H1 (cell line): Measurements from ENCODE around the gene TMEM154. TPM values are rescaled to one million over a fixed set of nuclear protein-coding genes. Genes with fewer than 3 reads are reported as not detected.

Experiments
- CTCF ChIA-PET: fragments of 300-600 bp; sonication (Branson Sonifier 250); formaldehyde crosslinking; loops from one replicate; lab custom pipeline; 2021; ENCODE audit not compliant: partially characterized antibody; lab: Charles Lee
- POLR2A ChIA-PET: fragments of 300-600 bp; sonication (Branson Sonifier 250); formaldehyde crosslinking; loops from one replicate; lab custom pipeline; 2021; ENCODE audit warnings: inconsistent platforms; ENCODE audit not compliant: partially characterized antibody; lab: Charles Lee
- DNase-seq, 2 experiments: peaks; one replicate each; pipeline versions ENCODE4 v3.0.0 to v3.0.0-alpha.2; 2010 to 2022; ENCODE audit warnings: low spot score in 2 of 2, low read depth in 1 of 2, mixed read lengths in 1 of 2
- FAIRE-seq: peaks from 2 replicates; lab custom pipeline; 2011; peaks lifted over from hg19 to GRCh38; lab: Jason Lieb, UNC
- H2AFZ ChIP-seq: 2 replicates; pipeline ENCODE4 v1.8.1; 2012; ENCODE audit warnings: low read length, inconsistent platforms
- H2AK5ac ChIP-seq: 2 replicates; pipeline ENCODE4 v1.6.1; 2013; ENCODE audit warnings: low read depth, low read length
- H2BK120ac ChIP-seq: replicated peaks from 2 replicates; pipeline ENCODE3; 2013; ENCODE audit warnings: low read depth, low read length, inconsistent platforms
- H2BK12ac ChIP-seq: 2 replicates; pipeline ENCODE4 v1.6.1; 2013; ENCODE audit warnings: low read depth, low read length
- H2BK15ac ChIP-seq: 2 replicates; pipeline ENCODE4 v1.6.1; 2013; ENCODE audit warnings: low read length
- H2BK20ac ChIP-seq: 2 replicates; pipeline ENCODE4 v1.6.1; 2013; ENCODE audit warnings: low read length
- H2BK5ac ChIP-seq: 2 replicates; pipeline ENCODE4 v1.6.1; 2013; ENCODE audit warnings: low read depth, low read length
- H3K14ac ChIP-seq: 2 replicates; pipeline ENCODE4 v1.6.1; 2013; ENCODE audit warnings: inconsistent platforms; ENCODE audit not compliant: insufficient read length
- H3K18ac ChIP-seq: 2 replicates; pipeline ENCODE4 v1.6.1; 2013; ENCODE audit warnings: low read length; ENCODE audit errors: extremely low read depth
- H3K23ac ChIP-seq: 2 replicates; pipeline ENCODE4 v1.6.1; 2013; ENCODE audit warnings: inconsistent platforms; ENCODE audit not compliant: insufficient read length
- H3K23me2 ChIP-seq: 2 replicates; pipeline ENCODE4 v1.6.1; 2013; ENCODE audit warnings: low read depth, low read length
- H3K27ac ChIP-seq: 2 replicates; pipeline ENCODE4 v1.6.1; 2011; ENCODE audit warnings: low read depth, low read length, inconsistent platforms
- H3K27me3 ChIP-seq, 4 experiments: replicated peaks in 1 of 4; 1 replicate in 1 of 4; 2 replicates in 3 of 4; pipeline versions ENCODE4 v1.6.1 to v1.8.1; 2011 to 2013; ENCODE audit warnings: low read length in 3 of 4, mild to moderate bottlenecking in 3 of 4, inconsistent platforms in 2 of 4, mixed read lengths in 2 of 4, moderate library complexity in 1 of 4; ENCODE audit not compliant: control insufficient read depth in 3 of 4, insufficient read depth in 3 of 4; ENCODE audit errors: extremely low read depth in 1 of 4
- H3K36me3 ChIP-seq, 4 experiments: 2 replicates each; pipeline versions ENCODE4 v1.6.1 to v1.8.1; 2011 to 2013; ENCODE audit warnings: mild to moderate bottlenecking in 4 of 4, low read length in 3 of 4, moderate library complexity in 2 of 4, control low read depth in 1 of 4, inconsistent platforms in 1 of 4; ENCODE audit not compliant: insufficient read depth in 4 of 4, control insufficient read depth in 2 of 4
- H3K4ac ChIP-seq: replicated peaks from 2 replicates; pipeline ENCODE3; 2013; ENCODE audit warnings: low read length, low read depth, mixed read lengths, inconsistent platforms; ENCODE audit not compliant: insufficient read length
- H3K4me1 ChIP-seq, 4 experiments: replicated peaks in 1 of 4; 1 replicate in 1 of 4; 2 replicates in 3 of 4; pipeline versions ENCODE4 v1.6.1 to v1.8.1; 2011 to 2013; ENCODE audit warnings: low read length in 3 of 4, inconsistent platforms in 2 of 4, mixed read lengths in 1 of 4; ENCODE audit not compliant: insufficient read depth in 4 of 4, control insufficient read depth in 3 of 4
- H3K4me2 ChIP-seq, 2 experiments: 2 replicates each; pipeline versions ENCODE4 v1.6.1 to v1.8.1; 2011 to 2013; ENCODE audit warnings: low read depth in 2 of 2, low read length in 2 of 2, control low read depth in 1 of 2, inconsistent platforms in 1 of 2, mild to moderate bottlenecking in 1 of 2; ENCODE audit not compliant: insufficient read depth in 1 of 2
- H3K4me3 ChIP-seq, 4 experiments: fragments of 200-600, 300-600 bp in 1 of 4; sonication (generic), shearing (Covaris generic), sonication (Bioruptor Twin) in 1 of 4; 2 replicates each; pipeline versions ENCODE4 v1.5.1 to v1.8.1; 2011 to 2016; ENCODE audit warnings: low read length in 4 of 4, low read depth in 3 of 4, control low read depth in 2 of 4, inconsistent platforms in 2 of 4, mild to moderate bottlenecking in 2 of 4, mixed read lengths in 1 of 4, moderate library complexity in 1 of 4; ENCODE audit not compliant: insufficient read depth in 2 of 4; ENCODE audit errors: extremely low read depth in 1 of 4
- H3K56ac ChIP-seq: replicated peaks from 2 replicates; pipeline ENCODE3; 2013; ENCODE audit warnings: low read depth, mild to moderate bottlenecking, mixed read lengths, low read length, inconsistent platforms; ENCODE audit not compliant: insufficient read length
- H3K79me1 ChIP-seq: 2 replicates; pipeline ENCODE4 v1.6.1; 2013; ENCODE audit warnings: low read depth, low read length, control low read depth
- H3K79me2 ChIP-seq, 2 experiments: 2 replicates each; pipeline versions ENCODE4 v1.6.1 to v1.8.1; 2012 to 2013; ENCODE audit warnings: low read length in 2 of 2, mild to moderate bottlenecking in 2 of 2, inconsistent platforms in 1 of 2; ENCODE audit not compliant: insufficient read depth in 2 of 2, control insufficient read depth in 1 of 2
- H3K9ac ChIP-seq, 4 experiments: replicated peaks in 1 of 4; 1 replicate in 1 of 4; 2 replicates in 3 of 4; pipeline versions ENCODE4 v1.6.1 to v1.8.1; 2011 to 2013; ENCODE audit warnings: low read depth in 3 of 4, low read length in 3 of 4, control low read depth in 2 of 4, mild to moderate bottlenecking in 2 of 4, moderate library complexity in 2 of 4, inconsistent platforms in 1 of 4; ENCODE audit errors: extremely low read depth in 1 of 4
- H3K9me3 ChIP-seq, 2 experiments: 2 replicates each; pipeline versions ENCODE4 v1.6.1 to v1.8.1; 2012 to 2013; ENCODE audit warnings: mild to moderate bottlenecking in 2 of 2, moderate library complexity in 2 of 2, control low read depth in 1 of 2, inconsistent platforms in 1 of 2, low read depth in 1 of 2, low read length in 1 of 2, mixed read lengths in 1 of 2; ENCODE audit not compliant: insufficient read depth in 2 of 2
- H4K20me1 ChIP-seq, 2 experiments: replicated peaks in 1 of 2; 2 replicates each; pipeline versions ENCODE3 to v1.8.1; 2011 to 2013; ENCODE audit warnings: inconsistent platforms in 2 of 2, low read length in 2 of 2, mild to moderate bottlenecking in 1 of 2; ENCODE audit not compliant: insufficient read depth in 2 of 2, control insufficient read depth in 1 of 2
- H4K5ac ChIP-seq: 2 replicates; pipeline ENCODE4 v1.6.1; 2013; ENCODE audit warnings: low read length, low read depth, mixed read lengths, inconsistent platforms; ENCODE audit not compliant: insufficient read length
- H4K8ac ChIP-seq: 2 replicates; pipeline ENCODE4 v1.8.0; 2013; ENCODE audit warnings: mild to moderate bottlenecking, moderate library complexity, low read length, inconsistent platforms; ENCODE audit not compliant: insufficient read depth; ENCODE audit errors: extremely low read depth
- H4K91ac ChIP-seq: replicated peaks from 2 replicates; pipeline ENCODE3; 2013; ENCODE audit warnings: low read length, mixed read lengths, inconsistent platforms; ENCODE audit not compliant: insufficient read length
- CBX5 ChIP-seq: fragments of 300-800, 300-1000 bp; sonication (generic); IDR thresholded peaks from 2 replicates; pipeline ENCODE4 v1.7.1; 2016; ENCODE audit warnings: antibody characterized with exemption, low read length, low read depth
- CEBPB ChIP-seq: IDR thresholded peaks from 2 replicates; pipeline ENCODE4 v1.6.1; 2012; ENCODE audit warnings: low read depth, low read length
- CTBP2 ChIP-seq: IDR thresholded peaks from 2 replicates; pipeline ENCODE4 v1.7.0; 2011; ENCODE audit warnings: borderline replicate concordance, mild to moderate bottlenecking, moderate library complexity, mixed read lengths, low read length; ENCODE audit not compliant: insufficient read depth, insufficient read length
- CTCF ChIP-seq, 3 experiments: IDR thresholded peaks; 1 replicate in 2 of 3; 2 replicates in 1 of 3; pipeline versions ENCODE4 v1.5.1 to v1.6.1; 2011; ENCODE audit warnings: low read length in 3 of 3, mild to moderate bottlenecking in 3 of 3, inconsistent platforms in 2 of 3, low read depth in 1 of 3, moderate library complexity in 1 of 3; ENCODE audit not compliant: insufficient read depth in 1 of 3; ENCODE audit errors: control extremely low read depth in 1 of 3
- E2F6 ChIP-seq: IDR thresholded peaks from 2 replicates; pipeline ENCODE4 v1.6.1; 2012; ENCODE audit warnings: inconsistent platforms
- HDAC6 ChIP-seq: IDR thresholded peaks from one replicate; pipeline ENCODE4 v1.7.1; 2012; ENCODE audit warnings: low read depth, mild to moderate bottlenecking, inconsistent platforms, low read length, moderate library complexity
- POLR2A ChIP-seq, 2 experiments: IDR thresholded peaks; 1 replicate in 1 of 2; 2 replicates in 1 of 2; pipeline ENCODE4 v1.6.1; 2011; ENCODE audit warnings: low read depth in 2 of 2, low read length in 2 of 2, mild to moderate bottlenecking in 2 of 2; ENCODE audit errors: control extremely low read depth in 1 of 2
- RFX5 ChIP-seq: IDR thresholded peaks from 2 replicates; pipeline ENCODE4 v1.6.1; 2011; ENCODE audit warnings: low read depth, low read length, improper control_type of control experiment, borderline replicate concordance
- SP4 ChIP-seq: IDR thresholded peaks from 2 replicates; pipeline ENCODE4 v1.6.1; 2012; ENCODE audit warnings: low read length, inconsistent platforms
- WGBS, 2 experiments: shearing (Covaris generic) in 1 of 2; methylation state at CpG; one replicate each; pipeline versions ENCODE4 v1.1.6 to v1.1.7; 2013 to 2015; ENCODE audit warnings: low lambda C conversion rate in 2 of 2, mixed read lengths in 2 of 2, inconsistent platforms in 1 of 2, low coverage in 1 of 2, missing lambda C conversion rate in 1 of 2; ENCODE audit not compliant: insufficient replicate concordance in 2 of 2, insufficient coverage in 1 of 2, insufficient read length in 1 of 2; ENCODE audit errors: extremely low coverage in 1 of 2, missing lambda C conversion rate in 1 of 2; 5-methylcytosine and 5-hydroxymethylcytosine counted together
- polyA plus RNA-seq, 7 experiments: library from polyadenylated mRNA; depleted of rRNA in 3 of 7; stranded (reverse) in 5 of 7; unstranded in 2 of 7; fragments of >200 nt in 5 of 7; fragments of 200-250 nt in 2 of 7; gene quantifications; 1 replicate in 5 of 7; 2 replicates in 1 of 7; 4 replicates in 1 of 7; pipeline versions ENCODE4 v1.2.1 to v1.2.3, GENCODE V29; 2011 to 2013; ENCODE audit warnings: missing spikeins in 2 of 7, mixed read lengths in 2 of 7
- total RNA-seq: library from RNA; stranded (reverse); fragmentation: NEBNext Ultra II Directional; extraction: Animal tissue kit (Norgen Biotek cat#: 25700); gene quantifications from 2 replicates; pipeline ENCODE4 v1.2.1, GENCODE V29; 2021

TMEM154 gene
- total and polyA plus RNA-seq, 2 of the 8 experiments (the other 6 are each of a cell fraction or from before 2014, with no cell fraction given) = 0.33 to 1.2 TPM

- H3K27ac ChIP-seq = no peak overlapping the region
- no peak overlapping the region for H2AK5ac ChIP-seq
- H3K4me3 ChIP-seq = no peak overlapping the region
- no peak overlapping the region for H2BK15ac ChIP-seq
- no peaks in the 10 kb centered on the region for H3K36me3 ChIP-seq
- no peaks in the 10 kb centered on the region for H3K23me2 ChIP-seq
- no peak overlapping the region for H2BK120ac ChIP-seq
- FAIRE-seq (no peak), DNase-seq (no peak)
- no peak overlapping the region for H3K18ac ChIP-seq
- H3K9ac ChIP-seq = no peak overlapping the region
- no peak overlapping the region for H3K4me2 ChIP-seq
- WGBS, 2 experiments = 79% methylated on average over 6 of the region's 6 CpGs; no CpG with 5 or more reads in 1 of the 2 experiments
- peaks cover 2 to 3% (median 2%) of the 10 kb centered on the region in 4 experiments; a peak in 4 of 7 replicates for H3K4me1 ChIP-seq
- H4K20me1 ChIP-seq = no peaks in the 10 kb centered on the region
- ChIA-PET CTCF (interaction anchor here (1.0 to 1.3 kb wide), 4 partner anchors 11 to 205 kb away, joined by 3 read pairs; no protein-coding TSS in a partner anchor), POLR2A (no interaction called here)
- H4K5ac ChIP-seq = no peak overlapping the region
- H4K8ac ChIP-seq = no peak overlapping the region
- H2BK12ac ChIP-seq = no peak overlapping the region
- no peaks in the 10 kb centered on the region for H3K9me3 ChIP-seq
- no peak overlapping the region for H3K14ac ChIP-seq
- no peaks in the 10 kb centered on the region for H3K79me1 ChIP-seq
- no peak overlapping the region for H2AFZ ChIP-seq
- no peak overlapping the region for H4K91ac ChIP-seq
- no peaks in the 10 kb centered on the region for H3K79me2 ChIP-seq
- H2BK5ac ChIP-seq = no peak overlapping the region
- no peak overlapping the region for H3K56ac ChIP-seq
- H2BK20ac ChIP-seq = no peak overlapping the region
- H3K4ac ChIP-seq = no peak overlapping the region
- no peaks in the 10 kb centered on the region for H3K27me3 ChIP-seq
- H3K23ac ChIP-seq = no peak overlapping the region
- no peak for TF ChIP-seq CEBPB
- TF ChIP-seq CBX5 = no peak
- TF ChIP-seq RFX5 = no peak
- no peak for TF ChIP-seq HDAC6
- no peak for TF ChIP-seq CTBP2
- no peak for TF ChIP-seq CTCF (IDR thresholded peaks at IDR 0.05; ENCODE audit: control extremely low read depth in 1 of 3, insufficient read depth in 1 of 3, low read depth in 1 of 3, low read length in 3 of 3)
- TF ChIP-seq POLR2A (IDR thresholded peaks at IDR 0.05; ENCODE audit: control extremely low read depth in 1 of 2, low read depth in 2 of 2, low read length in 2 of 2) = no peak
- no peak for TF ChIP-seq SP4
- no peak for TF ChIP-seq E2F6
These were observed 16.4 kb downstream of the TMEM154 start for GRCh38 chr4:152663203-152664066.
